IMR-90 (cell line): ENCODE results near the gene HOXD12. TPM values are rescaled to one million over a fixed set of nuclear protein-coding genes. Genes with fewer than 3 reads are reported as not detected.

Experiments
- ATAC-seq: fragments of 200-7000 bp; cut with Tn5 transposase; 2 replicates; pipeline ENCODE4 v1.9.1; 2020; ENCODE audit warnings: low read depth, mild to moderate bottlenecking, moderate library complexity
- BruUV-seq: library from RNA; stranded (reverse); fragments of 400-500 nt; replicated peaks from 2 replicates; lab custom pipeline; 2021; lab: Mats Ljungman, UMichigan
- CTCF ChIA-PET: fragments of 300-600 bp; formaldehyde crosslinking; extraction: SDS; loops from one replicate; lab custom pipeline; 2021; ENCODE audit warnings: antibody characterized with exemption; lab: Yijun Ruan, JAX
- POLR2A ChIA-PET: fragments of 300-600 bp; sonication (Branson Sonifier 250); formaldehyde crosslinking; loops from one replicate; lab custom pipeline; 2022; ENCODE audit warnings: antibody characterized with exemption; ENCODE audit not compliant: unreplicated experiment; lab: Charles Lee
- DNase-seq: peaks from one replicate; pipeline ENCODE4 v3.0.0; 2013
- H2AFZ ChIP-seq: replicated peaks from 2 replicates; pipeline ENCODE3; 2013; ENCODE audit warnings: low read length, mild to moderate bottlenecking; ENCODE audit not compliant: poor library complexity
- H2AK5ac ChIP-seq: 2 replicates; pipeline ENCODE4 v1.6.1; 2013; ENCODE audit warnings: low read depth, low read length, inconsistent platforms
- H2AK9ac ChIP-seq: replicated peaks from 2 replicates; pipeline ENCODE3; 2013; ENCODE audit warnings: mild to moderate bottlenecking, low read depth, low read length, moderate library complexity; ENCODE audit not compliant: poor library complexity
- H2BK120ac ChIP-seq: 2 replicates; pipeline ENCODE4 v1.6.1; 2013; ENCODE audit warnings: low read depth, low read length, inconsistent platforms
- H2BK15ac ChIP-seq: 3 replicates; pipeline ENCODE4 v1.6.1; 2013; ENCODE audit warnings: low read depth, low read length, inconsistent platforms
- H2BK20ac ChIP-seq: 2 replicates; pipeline ENCODE4 v1.6.1; 2013; ENCODE audit warnings: low read depth, mild to moderate bottlenecking, inconsistent platforms, low read length, moderate library complexity
- H2BK5ac ChIP-seq: 2 replicates; pipeline ENCODE4 v1.6.1; 2013; ENCODE audit warnings: mild to moderate bottlenecking, low read depth, low read length, inconsistent platforms; ENCODE audit not compliant: poor library complexity, severe bottlenecking
- H3K14ac ChIP-seq: replicated peaks from 2 replicates; pipeline ENCODE4 v1.6.1; 2013; ENCODE audit warnings: low read depth, low read length, inconsistent platforms
- H3K18ac ChIP-seq: 2 replicates; pipeline ENCODE4 v1.6.1; 2013; ENCODE audit warnings: low read depth, low read length, control low read depth
- H3K23ac ChIP-seq: 2 replicates; pipeline ENCODE4 v1.6.1; 2013; ENCODE audit warnings: low read depth, low read length, inconsistent platforms
- H3K27ac ChIP-seq: 2 replicates; pipeline ENCODE4 v1.5.1; 2013; ENCODE audit warnings: mild to moderate bottlenecking, control low read depth, low read length; ENCODE audit not compliant: insufficient read depth
- H3K27me3 ChIP-seq: 2 replicates; pipeline ENCODE4 v1.6.1; 2013; ENCODE audit warnings: low read length; ENCODE audit not compliant: control insufficient read depth, insufficient read depth
- H3K36me3 ChIP-seq: 2 replicates; pipeline ENCODE4 v1.6.1; 2013; ENCODE audit warnings: low read length, mixed read lengths; ENCODE audit not compliant: control insufficient read depth, insufficient read depth
- H3K4ac ChIP-seq: 2 replicates; pipeline ENCODE4 v1.6.1; 2013; ENCODE audit warnings: low read depth, low read length, inconsistent platforms
- H3K4me1 ChIP-seq: 2 replicates; pipeline ENCODE4 v1.6.1; 2013; ENCODE audit warnings: low read length, mixed read lengths; ENCODE audit not compliant: control insufficient read depth, insufficient read depth
- H3K4me2 ChIP-seq: 2 replicates; pipeline ENCODE4 v1.6.1; 2013; ENCODE audit warnings: low read depth, mild to moderate bottlenecking, control low read depth, low read length, moderate library complexity
- H3K4me3 ChIP-seq: 2 replicates; pipeline ENCODE4 v1.5.1; 2013; ENCODE audit warnings: low read depth, mild to moderate bottlenecking, control low read depth, low read length, moderate library complexity; ENCODE audit not compliant: insufficient read depth
- H3K56ac ChIP-seq: 2 replicates; pipeline ENCODE4 v1.6.1; 2013; ENCODE audit warnings: low read length, inconsistent platforms; ENCODE audit not compliant: insufficient read depth; ENCODE audit errors: extremely low read depth
- H3K79me1 ChIP-seq, 2 experiments: 2 replicates each; pipeline ENCODE4 v1.6.1; 2013; ENCODE audit warnings: low read length in 2 of 2, inconsistent platforms in 1 of 2, low read depth in 1 of 2
- H3K9ac ChIP-seq: 2 replicates; pipeline ENCODE4 v1.6.1; 2013; ENCODE audit warnings: low read depth, low read length, control low read depth
- H3K9me1 ChIP-seq: 2 replicates; pipeline ENCODE4 v1.6.1; 2013; ENCODE audit warnings: low read length, inconsistent platforms; ENCODE audit not compliant: insufficient read depth
- H3K9me3 ChIP-seq: 2 replicates; pipeline ENCODE4 v1.6.1; 2013; ENCODE audit warnings: low read length; ENCODE audit not compliant: control insufficient read depth, insufficient read depth
- H4K20me1 ChIP-seq: 2 replicates; pipeline ENCODE4 v1.6.1; 2013; ENCODE audit warnings: low read length, inconsistent platforms; ENCODE audit not compliant: insufficient read depth
- H4K5ac ChIP-seq: 2 replicates; pipeline ENCODE4 v1.6.1; 2013; ENCODE audit warnings: mild to moderate bottlenecking, low read depth, low read length, control low read depth
- H4K8ac ChIP-seq, 2 experiments: 2 replicates each; pipeline ENCODE4 v1.6.1; 2013; ENCODE audit warnings: low read depth in 2 of 2, low read length in 2 of 2, control low read depth in 1 of 2, inconsistent platforms in 1 of 2
- H4K91ac ChIP-seq: 2 replicates; pipeline ENCODE4 v1.6.1; 2013; ENCODE audit warnings: low read depth, low read length, inconsistent platforms; ENCODE audit not compliant: insufficient read depth
- BHLHE40 ChIP-seq: fragments of 150-350 bp; IDR thresholded peaks from 2 replicates; pipeline ENCODE4 v1.6.1; 2016; ENCODE audit warnings: mild to moderate bottlenecking, low read depth, low read length
- CEBPB ChIP-seq: IDR thresholded peaks from 2 replicates; pipeline ENCODE4 v1.6.1; 2012; ENCODE audit warnings: low read depth, low read length, improper control_type of control experiment
- CHD1 ChIP-seq: IDR thresholded peaks from 2 replicates; pipeline ENCODE4 v1.6.1; 2012; ENCODE audit warnings: low read depth, low read length, improper control_type of control experiment
- CTCF ChIP-seq: conservative IDR thresholded peaks from 2 replicates; pipeline ENCODE4 v1.5.1; 2012; ENCODE audit warnings: mild to moderate bottlenecking, low read depth, low read length, improper control_type of control experiment
- ELK1 ChIP-seq: fragments of 150-350 bp; IDR thresholded peaks from 2 replicates; pipeline ENCODE4 v1.6.1; 2016; ENCODE audit warnings: low read depth, mild to moderate bottlenecking, low read length, moderate library complexity, borderline replicate concordance
- FOS ChIP-seq: fragments of 150-350 bp; IDR thresholded peaks from 2 replicates; pipeline ENCODE4 v1.6.1; 2016; ENCODE audit warnings: low read depth, low read length
- MAFK ChIP-seq: IDR thresholded peaks from 2 replicates; pipeline ENCODE4 v1.6.1; 2012; ENCODE audit warnings: low read depth, low read length, improper control_type of control experiment
- MAZ ChIP-seq: IDR thresholded peaks from 2 replicates; pipeline ENCODE4 v1.6.1; 2012; ENCODE audit warnings: low read depth, mild to moderate bottlenecking, low read length, improper control_type of control experiment, moderate library complexity, borderline replicate concordance
- MXI1 ChIP-seq: IDR thresholded peaks from 2 replicates; pipeline ENCODE4 v1.6.1; 2012; ENCODE audit warnings: low read depth, mild to moderate bottlenecking, low read length, moderate library complexity, borderline replicate concordance
- NFE2L2 ChIP-seq: fragments of 150-350 bp; IDR thresholded peaks from 2 replicates; pipeline ENCODE4 v1.6.1; 2016; ENCODE audit warnings: low read depth, mild to moderate bottlenecking, low read length
- POLR2A ChIP-seq: IDR thresholded peaks from 2 replicates; pipeline ENCODE4 v1.6.1; 2012; ENCODE audit warnings: mild to moderate bottlenecking, low read depth, low read length
- RAD21 ChIP-seq: IDR thresholded peaks from 2 replicates; pipeline ENCODE4 v1.6.1; 2012; ENCODE audit warnings: low read length, improper control_type of control experiment
- RCOR1 ChIP-seq: IDR thresholded peaks from 2 replicates; pipeline ENCODE4 v1.6.1; 2012; ENCODE audit warnings: mild to moderate bottlenecking, low read length, improper control_type of control experiment; ENCODE audit not compliant: insufficient replicate concordance
- RFX5 ChIP-seq: IDR thresholded peaks from 2 replicates; pipeline ENCODE4 v1.8.0; 2012; ENCODE audit warnings: low read depth, mild to moderate bottlenecking, low read length, moderate library complexity
- SMC3 ChIP-seq: fragments of 150-350 bp; IDR thresholded peaks from 2 replicates; pipeline ENCODE4 v1.6.1; 2016; ENCODE audit warnings: low read depth, mild to moderate bottlenecking, antibody characterized with exemption, low read length, moderate library complexity
- USF2 ChIP-seq: fragments of 150-350 bp; IDR thresholded peaks from 2 replicates; pipeline ENCODE4 v1.6.1; 2017; ENCODE audit warnings: mild to moderate bottlenecking, antibody characterized with exemption, low read length, low read depth
- WGBS, 2 experiments: methylation state at CpG; one replicate each; pipeline versions ENCODE4 v1.1.5 to v1.1.7; 2013; ENCODE audit warnings: missing lambda C conversion rate in 2 of 2; ENCODE audit not compliant: insufficient read length in 1 of 2; ENCODE audit errors: extremely low coverage in 2 of 2; 5-methylcytosine and 5-hydroxymethylcytosine counted together
- dilution Hi-C: fragments of 300-500 bp; cut with HindIII; formaldehyde crosslinking; loops from one replicate; pipeline ENCODE4 v1.14.3; 2018; ENCODE audit warnings: low sequenced_read_pairs; ENCODE audit not compliant: unreplicated experiment
- in situ Hi-C: fragments of 300-500 bp; cut with MboI; formaldehyde crosslinking; loops from 3 replicates; pipeline ENCODE4 v1.14.3; 2019; ENCODE audit warnings: low sequenced_read_pairs, inconsistent platforms, mixed read lengths
- intact Hi-C: fragments of 100-400 bp; cut with micrococcal nuclease; formaldehyde crosslinking; loops from 2 replicates; pipeline ENCODE4 v1.10.0; 2022
- polyA plus RNA-seq, 3 experiments: library from polyadenylated mRNA; depleted of rRNA; stranded (reverse); fragments of >200 nt; gene quantifications; 2 replicates each; pipeline ENCODE4 v1.2.3, GENCODE V29; 2012; ENCODE audit warnings: low replicate concordance in 1 of 3
- total RNA-seq: library from RNA; depleted of rRNA; stranded (reverse); fragments of >200 nt; gene quantifications from 2 replicates; pipeline ENCODE4 v1.2.3, GENCODE V29; 2012

HOXD12 gene
- total and polyA plus RNA-seq, 2 of the 4 experiments (the other 2 are of a cell fraction), result not detected

- H3K14ac ChIP-seq, result no peak overlapping the region
- H3K56ac ChIP-seq, result no peak overlapping the region
- H2AK9ac ChIP-seq, result no peak overlapping the region
- ChIA-PET CTCF (interaction anchor here (0.7 to 1.0 kb wide), 2 partner anchors 11 to 514 kb away, joined by 3 to 4 read pairs; no protein-coding TSS in a partner anchor), POLR2A (no interaction called here)
- no peak overlapping the region for H2BK5ac ChIP-seq
- no peak overlapping the region for H2AK5ac ChIP-seq
- no TSS peak for BruUV-seq
- no peaks in the 10 kb centered on the region for H3K36me3 ChIP-seq
- no peak overlapping the region for H3K4me2 ChIP-seq
- intact Hi-C loops (no loop called here), in situ Hi-C loops (no loop called here), dilution Hi-C loops (no loop called here)
- H3K18ac ChIP-seq, result no peak overlapping the region
- H3K23ac ChIP-seq, result no peak overlapping the region
- H3K27me3 ChIP-seq, result peaks cover 85% of the 10 kb centered on the region
- no peaks in the 10 kb centered on the region for H3K9me1 ChIP-seq
- H2BK20ac ChIP-seq, result no peak overlapping the region
- no peak overlapping the region for H2AFZ ChIP-seq
- no peaks in the 10 kb centered on the region for H3K4me1 ChIP-seq
- no peak overlapping the region for H4K91ac ChIP-seq
- H3K79me1 ChIP-seq, result no peaks in the 10 kb centered on the region
- no peak overlapping the region for H2BK120ac ChIP-seq
- H3K27ac ChIP-seq, result no peak overlapping the region
- no peak for ATAC-seq
- TF ChIP-seq FOS, result no peak
- no peak for TF ChIP-seq MXI1
- no peak for TF ChIP-seq CTCF
- no peak for TF ChIP-seq MAZ
- TF ChIP-seq CEBPB, result no peak
- no peak for TF ChIP-seq NFE2L2
- no peak for TF ChIP-seq SMC3
- no peak for TF ChIP-seq RCOR1
- TF ChIP-seq ELK1, result no peak
- TF ChIP-seq BHLHE40, result no peak
- TF ChIP-seq RFX5, result no peak
- TF ChIP-seq CHD1, result no peak
- TF ChIP-seq MAFK, result no peak
- no peak for TF ChIP-seq USF2
- TF ChIP-seq POLR2A, result no peak
- no peak for TF ChIP-seq RAD21
- H3K4me3 ChIP-seq, result no peak overlapping the region
- peaks cover 3% of the 10 kb centered on the region for H3K9me3 ChIP-seq
- no peak overlapping the region for H3K9ac ChIP-seq
- H3K4ac ChIP-seq, result no peak overlapping the region
- no peak overlapping the region for H4K8ac ChIP-seq
- WGBS, 2 experiments, result 11% methylated on average over 3 of the region's 8 CpGs; no CpG with 5 or more reads in 1 of the 2 experiments
- no peak overlapping the region for H2BK15ac ChIP-seq
- H4K5ac ChIP-seq, result no peak overlapping the region
- H4K20me1 ChIP-seq, result no peaks in the 10 kb centered on the region
- DNase-seq, result no peak
Observed at GRCh38 chr2:176137906-176138305, 38.3 kb downstream of the HOXD12 start.
